ELR (cell line): ENCODE measurements around the gene STAT5A.
"Not testable (repeated sequence)": the region's sequence is repeated elsewhere in the genome, so short reads cannot be mapped to it uniquely, and the experiment has no call there.

Experiments used
- DNase-seq: peaks from one replicate; pipeline ENCODE4 v3.0.0-alpha.2; 2015; ENCODE audit warnings: low read depth

STAT5A gene

DNA sequence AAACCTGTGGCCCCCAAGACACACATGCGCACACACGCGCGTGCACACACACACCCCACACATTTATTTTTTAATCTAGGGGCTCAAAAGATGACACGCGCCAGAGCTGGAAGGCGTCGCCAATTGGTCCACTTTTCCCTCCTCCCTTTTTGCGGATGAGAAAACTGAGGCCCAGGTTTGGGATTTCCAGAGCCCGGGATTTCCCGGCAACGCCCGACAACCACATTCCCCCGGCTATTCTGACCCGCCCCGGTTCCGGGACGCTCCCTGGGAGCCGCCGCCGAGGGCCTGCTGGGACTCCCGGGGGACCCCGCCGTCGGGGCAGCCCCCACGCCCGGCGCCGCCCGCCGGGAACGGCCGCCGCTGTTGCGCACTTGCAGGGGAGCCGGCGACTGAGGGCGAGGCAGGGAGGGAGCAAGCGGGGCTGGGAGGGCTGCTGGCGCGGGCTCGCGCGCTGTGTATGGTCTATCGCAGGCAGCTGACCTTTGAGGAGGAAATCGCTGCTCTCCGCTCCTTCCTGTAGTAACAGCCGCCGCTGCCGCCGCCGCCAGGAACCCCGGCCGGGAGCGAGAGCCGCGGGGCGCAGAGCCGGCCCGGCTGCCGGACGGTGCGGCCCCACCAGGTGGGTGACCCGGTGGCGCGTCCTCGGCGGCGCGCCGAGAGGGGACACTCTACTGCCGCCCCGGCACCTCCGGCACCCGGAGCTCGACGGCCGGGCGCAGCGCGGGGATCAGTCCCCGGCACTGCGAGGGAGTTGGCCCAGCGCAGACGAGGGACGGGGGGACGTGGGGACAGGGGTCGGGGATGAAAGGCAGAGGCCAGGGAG lies at the start of gene STAT5A:
STAT5A (plus strand) TSS at position 522 of the 826 bp plus-strand sequence. CDS start 914 bp downstream, outside the sequence.
- peak; percentile 81 for DNase-seq

- DNase-seq: not testable (repeated sequence)
Observed at GRCh38 chr17:42239576-42239975, 48.7 kb upstream of the STAT5A start.

DNA sequence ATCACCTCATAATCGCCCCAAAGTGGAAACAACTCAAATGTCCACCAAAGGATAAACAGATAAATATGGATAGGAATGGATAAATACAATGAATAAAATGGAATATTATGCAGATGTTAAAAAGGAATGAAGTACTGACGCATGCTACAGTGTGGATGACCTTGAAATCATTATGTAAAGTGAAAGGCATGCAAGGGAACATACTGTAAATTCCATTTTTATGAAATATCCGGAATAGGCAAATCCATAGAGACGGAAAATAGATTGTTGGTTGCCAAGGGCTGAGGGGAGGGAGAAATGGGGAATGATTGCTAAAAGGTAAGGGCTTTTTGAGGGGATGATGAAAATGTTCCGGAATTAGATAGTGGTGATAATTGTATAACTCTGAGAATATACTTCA lies 48.1 kb upstream of the STAT5A start:
- no peak for DNase-seq

- not testable (repeated sequence) for DNase-seq
Observed at GRCh38 chr17:42240863-42241262, 47.4 kb upstream of the STAT5A start.

DNA sequence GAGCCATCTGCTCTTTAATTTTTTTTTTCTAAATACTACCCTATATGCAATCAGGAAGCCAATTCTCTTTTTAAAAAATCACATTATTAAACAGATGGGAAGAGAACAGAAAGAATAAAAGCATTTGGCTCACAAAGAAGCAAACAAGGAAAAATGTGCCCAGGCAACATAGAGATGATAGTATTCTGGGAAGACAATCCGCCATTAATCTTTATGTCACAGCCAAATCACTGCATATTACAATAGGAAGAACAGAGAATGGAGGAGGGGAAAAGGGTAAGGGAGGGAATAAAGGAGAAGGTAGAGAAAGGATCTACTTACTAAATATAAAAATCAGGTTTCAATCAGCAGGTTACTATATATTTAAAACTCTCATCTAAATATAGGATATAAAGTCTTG lies 46.4 kb upstream of the STAT5A start:
- DNase-seq: no peak

GRCh38 chr17:42243493-42243982 lies 44.8 kb upstream of the STAT5A start:
- DNase-seq: no peak

DNA sequence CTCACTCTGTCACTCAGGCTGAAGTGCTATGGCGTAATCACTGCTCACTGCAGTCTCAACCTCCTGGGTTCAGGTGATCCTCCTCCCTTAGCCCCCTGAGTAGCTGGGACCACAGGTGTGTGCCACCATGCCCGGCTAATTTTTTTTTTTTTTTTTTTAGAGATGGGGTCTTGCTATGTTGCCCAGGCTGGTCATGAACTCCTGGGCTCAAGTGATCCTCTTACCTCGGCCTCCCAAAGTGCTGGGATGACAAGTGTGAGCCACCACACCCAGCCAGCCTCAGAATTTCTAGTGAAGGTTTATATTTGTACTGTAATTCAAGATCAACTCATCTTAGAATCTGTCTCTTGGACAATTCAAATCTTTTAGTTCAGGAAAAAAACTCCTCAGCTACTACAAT lies 44.2 kb upstream of the STAT5A start:
- not testable (repeated sequence) for DNase-seq

DNA sequence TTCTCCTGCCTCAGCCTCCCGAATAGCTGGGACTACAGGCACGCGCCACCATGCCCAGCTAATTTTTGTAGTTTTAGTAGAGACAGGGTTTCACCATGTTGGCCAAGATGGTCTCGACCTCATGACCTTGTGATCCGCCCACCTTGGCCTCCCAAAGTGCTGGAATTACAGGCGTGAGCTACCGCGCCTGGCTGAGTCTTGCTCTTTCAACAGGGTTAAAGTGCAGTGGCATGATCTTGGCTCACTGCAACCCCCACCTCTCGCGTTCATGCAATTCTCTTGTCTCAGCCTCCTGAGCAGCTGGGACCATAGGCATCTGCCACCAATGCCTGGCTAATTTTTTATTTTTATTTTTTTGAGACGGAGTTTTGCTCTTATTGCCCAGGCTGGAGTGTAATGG lies 43.1 kb upstream of the STAT5A start:
- DNase-seq: not testable (repeated sequence)

DNA sequence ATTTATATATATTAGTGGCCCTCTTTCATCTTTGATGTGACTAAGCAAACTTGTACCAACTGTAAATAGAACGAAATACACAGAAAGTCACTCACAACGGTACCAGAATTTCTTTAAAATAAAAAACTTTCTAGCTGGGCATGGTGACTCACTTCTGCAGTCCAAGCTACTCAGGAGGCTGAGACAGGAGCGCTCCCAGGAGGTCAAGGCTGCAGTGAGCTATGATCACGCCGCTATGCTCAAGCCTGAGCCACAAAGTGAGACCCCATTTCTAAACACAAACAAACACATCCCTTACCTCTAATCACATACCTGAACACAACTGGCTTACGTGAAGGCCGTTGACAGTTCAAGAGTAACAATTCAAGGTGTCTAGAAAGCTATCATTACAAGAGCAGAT lies 41.8 kb upstream of the STAT5A start:
- DNase-seq: peak; percentile 30

- peak; percentile 74 for DNase-seq
Observed at GRCh38 chr17:42247734-42248133, 40.6 kb upstream of the STAT5A start.

DNA sequence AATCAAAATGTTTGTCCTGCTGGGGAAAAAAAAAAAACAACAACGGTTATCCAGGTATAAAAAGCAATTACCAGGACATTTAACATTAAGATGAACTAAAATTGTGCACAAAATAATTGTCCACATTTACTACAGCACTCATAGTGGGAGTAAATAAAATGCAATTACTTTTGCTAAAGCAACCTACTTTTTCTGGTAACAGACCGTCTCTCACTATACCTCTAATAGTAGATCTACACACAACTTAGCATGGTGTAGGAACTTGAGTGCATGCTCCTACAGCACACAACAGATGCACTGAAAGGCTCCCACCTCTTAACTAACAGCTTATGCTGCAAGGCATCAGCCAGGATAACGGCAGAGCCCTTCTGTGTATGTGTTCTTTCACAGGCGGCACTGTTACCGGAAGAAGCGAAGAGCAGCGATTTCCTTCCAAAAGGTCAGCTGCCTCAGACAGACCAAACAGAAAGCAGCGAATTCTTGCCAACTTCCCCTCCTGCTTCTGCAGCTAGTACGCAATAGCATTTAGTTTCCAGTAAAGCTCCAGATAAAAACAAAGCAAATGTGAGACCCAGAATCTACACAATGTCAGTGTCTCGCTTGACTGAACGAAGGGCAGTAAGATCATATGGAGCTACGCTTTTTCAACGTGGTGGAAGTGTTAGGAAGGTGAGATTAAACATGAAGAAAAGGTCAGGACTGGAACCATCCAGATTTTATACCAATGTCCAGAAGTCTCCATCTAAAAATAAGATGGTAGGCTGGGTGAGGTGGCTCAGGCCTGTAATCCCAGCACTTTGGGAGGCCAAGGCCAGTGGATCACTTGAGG lies 39.7 kb upstream of the STAT5A start:
- peak; percentile 34 for DNase-seq

DNA sequence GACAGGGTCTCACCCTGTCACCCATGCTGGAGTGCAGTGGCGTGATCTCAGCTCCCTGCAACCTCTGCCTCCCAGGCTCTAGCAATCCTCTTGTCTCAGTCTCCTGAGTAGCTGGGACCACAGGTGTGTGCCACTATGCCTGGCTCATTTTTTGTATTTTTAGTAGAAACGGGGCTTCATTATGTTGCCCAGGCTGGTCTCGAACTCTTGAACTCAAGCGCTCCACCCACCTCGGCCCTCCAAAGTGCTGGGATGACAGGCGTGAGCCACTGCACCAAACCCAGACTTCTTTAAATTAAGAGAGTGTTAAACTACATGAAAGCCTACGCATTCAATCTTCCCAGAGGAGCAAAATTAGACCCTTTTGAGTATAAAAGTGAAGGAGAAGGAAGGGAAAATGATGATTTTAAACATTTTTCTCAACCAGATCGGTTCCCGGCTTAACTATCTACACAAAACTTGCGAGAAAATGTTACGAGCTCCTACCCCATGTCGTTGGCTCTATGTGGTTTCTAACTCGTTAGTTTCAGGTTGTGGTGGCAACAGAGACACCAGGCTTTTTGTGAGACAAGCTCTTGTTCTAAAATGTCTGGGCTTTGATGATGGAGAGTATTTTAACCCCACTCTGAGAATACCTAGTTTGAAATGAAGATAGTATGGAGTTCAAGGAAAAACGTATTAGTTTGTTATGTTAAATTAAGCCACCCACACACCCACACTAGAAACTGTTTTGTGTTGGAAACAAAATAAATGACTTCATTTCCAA lies 38.4 kb upstream of the STAT5A start:
- no peak for DNase-seq

DNA sequence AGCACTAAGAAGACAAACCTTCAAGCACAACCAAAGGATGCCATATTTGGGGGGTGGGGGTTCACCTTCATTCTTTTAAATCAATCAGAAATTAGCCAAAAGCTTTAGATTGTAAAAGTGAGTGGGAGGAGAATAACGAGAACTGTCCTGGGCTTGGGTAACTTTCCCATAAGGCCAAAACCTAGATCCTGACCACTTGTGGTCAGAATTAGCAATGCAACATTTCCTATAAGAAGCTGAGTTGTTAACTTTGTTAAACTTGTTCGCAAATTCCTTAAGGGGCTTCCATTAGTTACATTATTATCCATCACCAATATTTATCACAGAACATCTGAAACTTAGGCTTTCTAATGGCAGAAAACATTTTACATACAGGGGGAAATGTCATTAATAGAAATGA lies 37.2 kb upstream of the STAT5A start:
- peak; percentile 45 for DNase-seq

DNA sequence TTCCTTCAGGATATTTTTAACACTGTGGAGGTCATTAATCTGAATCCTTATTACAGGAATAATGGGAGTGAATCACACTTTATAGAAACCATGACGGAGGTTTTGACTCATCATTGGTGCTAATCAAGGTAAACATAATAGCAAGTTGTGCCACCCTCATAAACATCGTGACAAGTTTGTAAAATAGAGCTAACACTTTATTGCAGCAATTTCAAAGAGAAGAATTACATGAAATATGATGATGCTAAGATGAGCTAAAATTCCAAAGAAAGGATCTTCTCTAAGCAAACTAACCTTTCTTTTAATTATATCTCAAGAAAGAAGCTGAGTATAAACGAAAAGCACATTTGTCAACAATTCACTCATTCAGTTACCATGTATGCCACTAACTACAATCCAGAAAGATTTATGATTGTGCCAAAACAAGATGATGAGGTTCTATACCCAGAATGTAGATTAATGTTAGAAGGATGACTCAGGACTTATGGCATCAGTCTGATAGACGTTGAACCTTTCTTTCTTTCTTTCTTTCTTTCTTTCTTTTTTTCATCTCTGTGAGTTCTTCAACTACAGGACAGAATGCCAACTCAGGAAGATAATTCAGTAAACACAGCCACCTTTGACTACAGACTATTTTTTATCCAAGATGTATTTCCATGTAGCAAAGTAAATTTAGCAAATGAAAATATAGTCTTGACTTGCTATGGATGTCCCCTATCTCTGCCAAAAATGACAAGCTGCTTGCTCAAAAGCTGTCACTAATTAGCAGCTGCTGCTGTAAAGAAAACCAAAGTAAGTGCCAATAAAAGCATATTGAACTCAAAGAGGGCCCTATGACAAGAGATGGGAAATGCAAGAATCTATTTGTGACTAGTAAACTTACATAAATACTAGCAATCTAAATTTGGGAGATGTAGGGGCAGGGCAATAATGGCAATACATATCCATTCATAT lies 35.4 kb upstream of the STAT5A start:
- DNase-seq: peak; percentile 50

GRCh38 chr17:42253578-42253977 lies 34.7 kb upstream of the STAT5A start:
- DNase-seq: peak; percentile 22

GRCh38 chr17:42255445-42255844 lies 32.9 kb upstream of the STAT5A start:
- no peak for DNase-seq

- no peak for DNase-seq
Observed at GRCh38 chr17:42260318-42260717, 28.0 kb upstream of the STAT5A start.

DNA sequence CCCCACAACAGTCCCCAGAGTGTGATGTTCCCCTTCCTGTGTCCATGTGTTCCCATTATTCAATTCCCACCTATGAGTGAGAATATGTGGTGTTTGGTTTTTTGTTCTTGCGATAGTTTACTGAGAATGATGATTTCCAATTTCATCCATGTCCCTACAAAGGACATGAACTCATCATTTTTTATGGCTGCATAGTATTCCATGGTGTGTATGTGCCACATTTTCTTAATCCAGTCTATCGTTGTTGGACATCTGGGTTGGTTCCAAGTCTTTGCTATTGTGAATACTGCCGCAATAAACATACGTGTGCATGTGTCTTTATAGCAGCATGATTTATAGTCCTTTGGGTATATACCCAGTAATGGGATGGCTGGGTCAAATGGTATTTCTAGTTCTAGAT lies 23.9 kb upstream of the STAT5A start:
- not testable (repeated sequence) for DNase-seq

DNA sequence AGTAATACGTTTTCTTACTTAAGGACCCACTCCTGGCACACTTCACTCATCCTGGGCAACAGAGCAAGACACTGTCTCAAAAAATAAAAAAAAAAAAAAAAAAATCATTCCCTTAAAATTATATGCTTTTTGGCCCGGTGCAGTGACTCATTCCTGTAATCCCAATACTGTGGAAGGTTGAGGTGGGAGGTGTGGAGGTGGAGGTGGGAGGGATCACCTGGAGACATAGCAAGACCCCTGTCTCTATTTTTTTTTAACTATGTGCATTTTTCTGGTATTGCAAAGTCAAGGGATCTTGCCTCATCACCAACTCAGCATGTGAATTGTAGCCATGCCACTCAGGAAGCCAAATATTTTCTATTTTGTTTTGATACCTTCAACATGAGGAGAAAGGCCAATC lies 21.8 kb upstream of the STAT5A start:
- no peak for DNase-seq

DNA sequence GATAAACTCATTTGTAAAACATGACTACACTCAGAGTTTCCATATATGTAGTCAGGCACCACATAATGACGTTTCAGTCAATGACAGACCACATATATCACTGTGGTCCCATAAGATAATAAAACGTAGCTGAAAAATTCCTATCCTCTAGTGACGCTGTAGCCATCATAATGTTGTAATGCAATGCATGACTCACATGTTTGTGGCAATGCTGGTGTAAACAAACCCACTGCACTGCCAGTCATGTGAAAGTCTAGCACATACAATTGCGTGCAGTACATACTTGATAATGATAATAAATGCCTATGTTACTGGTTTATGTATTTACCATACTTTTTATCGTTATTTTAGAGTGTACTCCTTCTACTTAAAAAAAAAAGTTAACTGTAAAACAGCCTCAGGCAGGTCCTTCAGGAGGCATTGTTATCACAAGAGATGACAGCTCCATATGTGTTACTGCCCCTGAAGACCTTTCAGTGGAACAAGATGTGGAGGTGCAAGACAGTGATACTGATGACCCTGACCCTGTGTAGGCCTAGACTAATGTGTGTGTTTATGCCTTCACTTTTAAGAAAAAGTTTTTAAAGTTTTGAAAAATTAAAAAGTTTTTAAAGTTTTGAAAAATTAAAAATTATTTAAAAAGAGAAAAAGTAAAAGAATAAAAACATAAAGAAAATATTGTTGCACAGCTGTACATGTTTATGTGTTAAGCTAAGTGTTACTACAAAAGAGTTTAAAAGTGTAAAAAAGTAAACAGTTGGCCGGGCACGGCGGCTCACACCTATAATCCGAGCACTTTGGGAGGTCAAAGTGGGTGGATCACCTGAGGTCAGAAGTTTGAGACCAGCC lies 21.2 kb upstream of the STAT5A start:
- peak; percentile 97 for DNase-seq
